ENCODE measurements around the gene R3HCC1L.

R3HCC1L gene

DNA sequence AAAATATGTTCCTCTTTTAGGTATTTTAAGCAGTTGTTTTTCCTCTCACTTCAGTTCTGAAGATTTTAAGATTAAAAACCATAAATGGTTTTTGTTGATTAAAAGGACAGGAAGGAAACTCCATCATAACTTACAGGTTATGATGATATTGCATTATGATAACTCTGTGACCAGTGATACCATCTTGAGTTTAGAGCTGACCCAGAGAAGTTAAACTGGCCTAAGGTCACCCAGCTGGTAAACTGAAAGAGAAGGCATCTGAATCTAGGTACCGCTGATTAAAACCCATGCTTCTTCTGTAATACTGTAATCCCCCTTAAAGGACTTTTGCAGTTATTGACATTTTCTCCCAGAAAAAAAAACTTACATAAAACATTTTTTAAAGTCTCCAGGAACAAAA is 103.9 kb downstream of the R3HCC1L start:
- no peak for DNase-seq

GRCh38 chr10:98240524-98240923 is 106.1 kb downstream of the R3HCC1L start:
- DNase-seq: no peak

- DNase-seq: no peak
Measured at GRCh38 chr10:98242823-98243222, 108.4 kb downstream of the R3HCC1L start.

DNA sequence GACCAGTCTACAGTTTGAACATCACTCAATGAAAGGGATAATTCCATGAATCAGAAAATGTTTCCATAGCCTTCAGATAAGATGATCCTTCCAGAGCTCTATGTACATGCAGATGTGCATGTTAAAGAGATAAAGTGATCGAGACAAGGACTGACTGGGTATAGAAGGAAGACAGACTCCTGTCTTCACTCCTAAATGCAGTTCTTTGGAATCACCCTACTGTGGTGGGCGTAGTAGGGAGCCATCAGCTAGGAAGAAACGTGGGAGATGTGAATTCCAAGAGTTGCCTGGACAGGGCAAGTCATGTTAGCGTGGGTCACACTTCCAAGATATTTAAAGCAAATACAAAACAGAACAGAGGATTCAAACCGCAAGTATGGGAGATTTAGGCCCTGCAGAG is 109.7 kb downstream of the R3HCC1L start:
- DNase-seq: no peak

GRCh38 chr10:98244586-98244985 is 110.1 kb downstream of the R3HCC1L start:
- DNase-seq: no peak

- DNase-seq: no peak
Measured at GRCh38 chr10:98246911-98247805, 112.7 kb downstream of the R3HCC1L start.

GRCh38 chr10:98248018-98248417 is 113.6 kb downstream of the R3HCC1L start:
- no peak for DNase-seq

DNA sequence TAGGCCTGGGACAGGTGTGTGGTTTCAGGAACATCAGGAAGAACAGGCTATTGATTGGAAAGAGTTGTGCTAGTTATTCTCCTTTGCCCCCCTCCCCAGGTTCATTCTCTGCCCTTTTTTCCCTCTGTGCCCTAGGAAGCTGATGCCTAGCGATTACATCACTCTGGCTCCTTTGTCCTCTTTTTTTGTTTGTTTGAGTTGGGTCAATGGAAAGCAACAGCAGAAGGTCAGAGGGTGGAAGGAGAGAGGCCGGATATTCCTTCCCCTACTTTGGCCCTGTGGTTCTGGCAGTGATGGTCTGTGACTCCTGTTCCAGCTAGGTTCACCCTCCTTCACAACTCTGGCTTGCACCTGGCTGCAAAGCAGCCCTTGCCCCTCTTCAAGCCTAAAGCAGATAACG is 114.7 kb downstream of the R3HCC1L start:
- DNase-seq: no peak

DNA sequence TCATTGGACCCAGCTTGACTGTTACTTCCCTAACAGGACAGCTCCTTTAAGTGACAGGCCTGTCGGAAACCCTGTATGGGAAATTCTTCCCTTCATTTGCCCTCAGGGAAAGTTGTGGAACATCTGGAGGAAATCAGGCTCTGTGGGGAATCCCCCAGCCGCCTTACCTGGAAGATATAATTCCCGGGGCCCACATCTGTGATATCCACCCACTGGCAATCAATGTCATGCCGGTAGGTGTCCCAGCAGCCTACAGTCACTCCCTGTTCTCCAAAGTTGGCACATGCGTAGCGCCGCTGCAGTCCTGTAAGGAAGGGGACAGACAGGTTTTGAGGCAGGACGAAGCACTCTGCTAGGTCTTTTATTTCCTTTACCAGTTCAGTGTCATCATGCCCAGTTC is 116.9 kb downstream of the R3HCC1L start:
- DNase-seq: no peak

DNA sequence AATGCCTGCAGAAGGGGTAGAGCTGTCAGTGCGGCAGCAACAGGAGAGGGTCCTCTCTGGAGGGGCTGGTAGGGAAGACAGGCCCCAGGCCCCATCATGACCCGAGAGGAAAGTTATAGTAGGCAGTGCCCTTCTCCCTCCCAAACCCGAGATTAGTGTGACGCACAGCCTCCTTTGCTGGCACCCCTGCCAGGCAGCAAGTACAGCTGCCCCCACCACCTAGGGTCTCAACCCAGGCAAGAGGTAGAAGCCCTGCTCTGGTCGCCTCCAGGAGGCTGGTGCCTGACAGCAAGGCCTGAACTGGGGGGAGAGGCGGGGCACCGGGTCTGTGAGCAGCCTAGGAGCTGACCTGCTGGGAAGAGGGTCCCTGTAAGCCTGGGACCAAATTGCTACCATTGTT is 118.0 kb downstream of the R3HCC1L start:
- DNase-seq: no peak

GRCh38 chr10:98253499-98253898 is 119.0 kb downstream of the R3HCC1L start:
- DNase-seq: no peak

DNA sequence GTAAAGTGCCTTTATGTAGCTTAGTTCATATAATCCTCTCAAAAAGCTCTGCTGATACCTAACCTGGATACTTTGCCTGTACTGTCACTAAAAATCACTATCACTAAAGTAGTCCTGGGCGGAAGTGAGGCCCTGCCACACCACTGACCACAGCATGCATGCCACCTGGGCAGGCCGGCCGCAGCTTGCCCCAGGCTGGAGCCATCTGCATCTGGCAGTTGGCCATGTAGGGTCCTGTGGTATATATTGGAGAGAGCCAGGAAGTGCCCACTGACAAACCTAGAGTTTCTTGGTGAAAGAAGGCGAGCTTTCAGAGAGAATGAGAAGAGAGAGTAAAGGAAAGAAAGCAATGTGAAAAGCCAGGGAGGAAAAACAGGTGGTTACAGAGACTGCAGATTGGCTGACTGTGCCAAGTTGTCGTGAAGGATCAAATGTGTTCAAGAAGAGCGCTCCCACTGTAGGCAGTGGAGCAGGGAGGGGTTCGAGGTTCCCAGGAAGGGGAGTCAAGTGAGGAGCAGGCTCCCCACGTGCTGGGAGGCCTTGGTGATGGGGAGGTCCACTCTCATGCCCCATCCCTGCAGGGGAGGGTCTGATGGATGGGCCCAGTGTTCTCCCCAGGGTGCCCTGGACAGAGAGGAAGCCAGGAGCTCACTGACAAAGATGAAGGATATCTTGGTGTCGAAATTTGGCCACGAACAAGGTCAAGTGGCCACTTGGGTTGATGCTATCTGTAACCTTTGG is 119.9 kb downstream of the R3HCC1L start:
- DNase-seq: no peak

- no peak for DNase-seq
Measured at GRCh38 chr10:98255146-98255877, 120.9 kb downstream of the R3HCC1L start.

- DNase-seq: no peak
Measured at GRCh38 chr10:98256692-98257091, 122.2 kb downstream of the R3HCC1L start.

DNA sequence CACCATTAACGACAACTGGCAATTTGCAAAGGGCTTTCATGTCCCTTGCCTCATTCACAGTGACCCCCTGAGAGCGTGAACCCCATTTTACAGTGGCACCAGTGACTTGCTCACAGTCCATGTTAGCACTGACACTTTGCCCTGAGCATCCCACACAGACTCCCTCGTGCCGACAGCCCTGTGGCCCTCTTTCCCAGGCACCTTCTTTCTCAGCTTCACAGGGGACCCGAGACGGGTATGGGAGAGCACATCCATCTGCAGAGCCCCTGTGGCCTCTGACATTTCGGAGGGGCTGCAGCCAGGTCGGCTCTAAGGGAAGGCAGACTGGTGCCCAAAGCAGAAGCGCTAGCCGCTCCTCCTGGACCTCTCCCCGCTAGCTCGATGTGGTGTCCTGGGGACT is 122.7 kb downstream of the R3HCC1L start:
- no peak for DNase-seq

GRCh38 chr10:98257961-98258360 is 123.5 kb downstream of the R3HCC1L start:
- DNase-seq: no peak

GRCh38 chr10:98258683-98259454 is 124.4 kb downstream of the R3HCC1L start:
- no peak for DNase-seq

DNA sequence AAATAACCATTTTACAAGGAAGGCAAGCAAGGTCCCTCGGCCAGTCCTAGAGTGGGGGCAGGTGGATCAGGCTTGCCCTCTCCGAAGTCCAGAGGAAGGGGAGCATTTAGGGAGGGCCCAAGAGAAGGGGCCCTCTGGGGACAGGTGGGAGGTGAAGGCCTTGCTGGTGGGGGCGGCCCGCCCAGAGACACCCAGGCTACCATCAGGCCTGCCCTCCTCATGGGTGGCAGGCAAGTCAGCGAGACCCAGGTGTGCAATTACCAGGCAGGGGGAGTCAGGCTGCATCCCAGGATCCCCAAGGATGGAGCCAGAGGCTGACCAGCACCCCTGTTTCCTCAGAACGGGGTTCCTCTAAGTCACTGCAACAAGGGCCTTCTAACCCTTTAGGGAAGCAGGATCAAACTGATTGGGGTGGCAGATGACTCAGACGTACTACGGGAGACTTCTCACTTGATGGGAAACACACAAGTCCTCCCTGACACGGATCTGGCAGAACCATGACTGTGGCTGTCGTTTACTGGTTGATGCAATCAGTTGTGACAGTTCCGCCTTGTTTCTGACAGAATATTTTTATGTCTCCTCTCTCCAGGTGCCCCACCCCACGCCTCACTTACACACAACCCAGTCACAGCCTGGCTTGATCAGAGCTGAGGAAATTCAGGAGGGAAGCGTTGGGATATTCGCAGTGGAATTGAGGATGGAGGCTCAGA is 125.3 kb downstream of the R3HCC1L start:
- DNase-seq: no peak

DNA sequence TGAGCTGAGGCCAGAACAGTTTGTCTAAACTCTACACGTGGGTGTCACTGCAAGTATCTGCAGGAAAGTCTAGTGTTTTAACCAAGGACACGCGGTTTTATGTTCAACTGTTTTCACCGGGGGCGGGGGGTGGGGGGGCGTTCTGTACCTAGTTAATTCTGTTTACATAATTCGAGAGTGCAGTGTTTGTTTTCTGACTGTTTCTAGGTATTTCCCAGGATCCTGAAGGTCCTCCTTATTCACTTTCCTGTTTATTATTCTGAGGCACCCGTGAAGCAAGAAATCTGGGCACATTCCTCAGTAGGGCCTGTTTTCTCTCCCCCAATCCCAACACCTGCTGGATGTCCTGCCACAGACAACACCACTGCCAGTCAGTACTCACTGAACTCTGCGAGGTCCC is 125.9 kb downstream of the R3HCC1L start:
- no peak for DNase-seq

DNA sequence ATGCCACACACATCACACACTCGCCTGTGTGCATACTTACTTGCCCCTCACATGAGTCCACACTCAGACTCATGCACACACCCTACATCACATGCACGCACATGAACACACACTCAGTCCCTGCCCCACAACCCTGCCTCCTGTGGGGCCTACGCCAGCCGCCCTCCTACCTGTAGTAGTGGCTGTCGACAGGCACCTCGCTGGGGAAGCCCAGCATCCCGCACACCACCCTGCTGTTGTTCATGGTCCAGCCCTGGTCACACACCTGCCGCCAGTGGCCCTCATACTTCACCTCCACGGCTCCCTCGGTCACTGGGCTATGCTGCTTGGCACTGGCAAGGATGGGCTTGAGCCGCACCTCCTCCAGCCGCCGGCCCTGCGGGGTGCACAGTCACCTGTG is 126.3 kb downstream of the R3HCC1L start:
- no peak for DNase-seq

GRCh38 chr10:98261436-98262277 is 127.2 kb downstream of the R3HCC1L start:
- DNase-seq: no peak
